Right atrium auricular region (tissue), 2 donors: Measurements from ENCODE around the gene C1orf116. TPM values are rescaled to one million over a fixed set of nuclear protein-coding genes. Genes with fewer than 3 reads are reported as not detected.

ENCODE experiments used
- DNase-seq: peaks from one replicate; pipeline ENCODE4 v3.0.0-alpha.2; 2019; ENCODE audit warnings: low spot score
- H3K27ac ChIP-seq, 2 donors: fragments of 200-600 bp; sonication (generic); 1 replicate in 1 of 2; 2 replicates in 1 of 2; pipeline ENCODE4 v1.5.1; 2016 to 2019
- H3K27me3 ChIP-seq, 2 donors: fragments of 200-600 bp; sonication (generic); one replicate each; pipeline versions ENCODE4 v1.5.1 to v1.6.0; 2017 to 2019
- H3K36me3 ChIP-seq: fragments of 200-600 bp; sonication (generic); one replicate; pipeline ENCODE4 v1.5.1; 2016
- H3K4me1 ChIP-seq, 2 donors: fragments of 200-600 bp; sonication (generic); one replicate each; pipeline versions ENCODE4 v1.5.1 to v1.6.0; 2017 to 2019
- H3K4me3 ChIP-seq, 2 donors: fragments of 200-600 bp; sonication (generic); 1 replicate in 1 of 2; 2 replicates in 1 of 2; pipeline ENCODE4 v1.5.1; 2017 to 2019; ENCODE audit warnings: mild to moderate bottlenecking in 1 of 2, moderate library complexity in 1 of 2
- H3K9me3 ChIP-seq, 2 donors: fragments of 200-600 bp; sonication (generic); one replicate each; pipeline ENCODE4 v1.5.1; 2019
- total RNA-seq, 2 donors: library from RNA; depleted of rRNA; stranded (reverse); fragments of >200 nt; gene quantifications; one replicate each; pipeline ENCODE4 v1.1.0, GENCODE V29; 2016
- TF ChIP-seq, protein P1 (sequence below), 2 donors: fragments of 200-600 bp; sonication (generic); IDR thresholded peaks; one replicate each; pipeline ENCODE4 v1.5.1; 2019; ENCODE audit warnings: antibody characterized with exemption in 2 of 2

Gene C1orf116
- total RNA-seq, 2 donors from 2014 or later: 0.07 to 0.35 TPM

DNA sequence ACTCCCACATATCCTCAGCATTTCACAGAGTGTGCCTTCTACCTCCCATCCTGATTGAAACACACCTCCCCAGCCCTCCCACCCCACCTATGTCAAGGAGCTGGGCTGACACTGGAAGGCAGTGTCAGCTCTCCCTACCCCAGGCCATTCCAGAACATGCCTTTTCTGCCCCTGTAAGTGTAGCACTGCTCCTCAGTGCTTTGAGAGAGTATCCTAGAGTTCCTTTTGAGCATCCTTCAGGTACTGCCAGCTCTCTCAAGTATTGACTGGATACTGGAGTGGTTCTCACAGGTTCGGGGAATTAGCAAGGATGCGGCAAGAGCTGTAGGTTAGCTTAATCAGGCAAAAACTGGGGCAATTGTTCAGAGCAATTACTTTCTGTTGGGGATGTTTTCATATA, 21.8 kb downstream of the C1orf116 start:
- H3K27ac ChIP-seq: no peak overlapping the region
- TF ChIP-seq, protein P1, sequence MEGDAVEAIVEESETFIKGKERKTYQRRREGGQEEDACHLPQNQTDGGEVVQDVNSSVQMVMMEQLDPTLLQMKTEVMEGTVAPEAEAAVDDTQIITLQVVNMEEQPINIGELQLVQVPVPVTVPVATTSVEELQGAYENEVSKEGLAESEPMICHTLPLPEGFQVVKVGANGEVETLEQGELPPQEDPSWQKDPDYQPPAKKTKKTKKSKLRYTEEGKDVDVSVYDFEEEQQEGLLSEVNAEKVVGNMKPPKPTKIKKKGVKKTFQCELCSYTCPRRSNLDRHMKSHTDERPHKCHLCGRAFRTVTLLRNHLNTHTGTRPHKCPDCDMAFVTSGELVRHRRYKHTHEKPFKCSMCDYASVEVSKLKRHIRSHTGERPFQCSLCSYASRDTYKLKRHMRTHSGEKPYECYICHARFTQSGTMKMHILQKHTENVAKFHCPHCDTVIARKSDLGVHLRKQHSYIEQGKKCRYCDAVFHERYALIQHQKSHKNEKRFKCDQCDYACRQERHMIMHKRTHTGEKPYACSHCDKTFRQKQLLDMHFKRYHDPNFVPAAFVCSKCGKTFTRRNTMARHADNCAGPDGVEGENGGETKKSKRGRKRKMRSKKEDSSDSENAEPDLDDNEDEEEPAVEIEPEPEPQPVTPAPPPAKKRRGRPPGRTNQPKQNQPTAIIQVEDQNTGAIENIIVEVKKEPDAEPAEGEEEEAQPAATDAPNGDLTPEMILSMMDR (IDR thresholded peaks at IDR 0.05): no peak
- H3K27me3 ChIP-seq: no peaks in the 10 kb centered on the region
- H3K36me3 ChIP-seq: no peaks in the 10 kb centered on the region
- H3K4me1 ChIP-seq: no peaks in the 10 kb centered on the region
- no peaks in the 10 kb centered on the region for H3K9me3 ChIP-seq
- no peak for DNase-seq
- H3K4me3 ChIP-seq: no peak overlapping the region

DNA sequence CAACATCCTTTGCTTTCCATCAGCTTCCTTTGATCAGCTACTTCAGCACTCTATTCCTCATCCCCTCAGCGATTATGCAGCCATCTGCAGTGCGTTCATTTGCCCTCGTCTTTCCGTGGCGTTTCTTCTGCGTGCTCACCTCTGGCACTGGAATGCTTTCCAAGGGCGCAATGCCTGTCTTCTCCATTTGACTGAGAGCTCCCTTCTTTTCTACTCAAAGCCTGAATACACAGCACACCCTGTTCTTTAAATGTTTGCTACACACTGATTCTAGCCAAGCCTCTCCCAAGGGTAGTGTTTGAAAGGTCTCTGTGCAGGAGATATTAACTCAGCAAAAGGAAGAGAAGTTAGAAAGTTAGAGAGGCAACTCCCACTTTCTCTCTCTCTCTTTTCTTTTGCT, 22.6 kb downstream of the C1orf116 start:
- H3K4me1 ChIP-seq: no peaks in the 10 kb centered on the region
- H3K27me3 ChIP-seq: no peaks in the 10 kb centered on the region
- H3K4me3 ChIP-seq: no peak overlapping the region
- TF ChIP-seq, protein P1 (IDR thresholded peaks at IDR 0.05): no peak
- H3K27ac ChIP-seq: no peak overlapping the region
- DNase-seq: no peak
- no peaks in the 10 kb centered on the region for H3K9me3 ChIP-seq
- no peaks in the 10 kb centered on the region for H3K36me3 ChIP-seq

DNA sequence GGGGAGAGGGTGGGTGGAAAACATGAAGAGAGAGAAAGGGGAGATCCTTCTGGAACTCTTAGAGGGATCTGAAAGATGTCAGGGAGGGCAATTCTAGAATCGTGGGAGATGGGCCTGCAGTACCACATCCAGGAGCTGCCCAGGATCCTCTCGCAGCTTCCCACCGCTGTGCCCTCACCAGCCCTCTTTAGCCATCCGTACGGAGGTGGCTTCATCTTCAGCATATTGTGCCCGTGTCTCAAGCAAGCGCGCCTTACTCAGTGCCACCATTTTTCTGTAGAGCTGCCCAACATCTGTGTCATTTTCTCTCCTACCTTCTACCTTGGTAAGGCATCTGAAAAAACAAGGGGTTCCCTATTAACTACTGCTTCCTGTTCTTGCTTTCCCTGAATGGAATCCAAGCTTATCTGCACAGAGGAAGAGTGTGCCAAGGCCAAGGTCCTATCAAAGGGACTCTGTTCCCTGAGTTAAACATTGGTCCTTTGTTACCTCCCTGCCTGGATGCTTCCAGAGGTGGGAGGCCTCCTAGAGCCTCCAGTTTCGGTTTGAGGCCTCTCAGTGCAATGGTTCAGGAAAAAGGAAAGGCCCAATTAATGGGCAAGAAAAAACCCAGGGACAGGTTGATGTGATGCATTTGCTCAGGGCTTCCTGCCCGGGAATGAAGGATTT, 23.2 kb downstream of the C1orf116 start:
- Histone ChIP-seq H3K9me3 (no peaks in the 10 kb centered on the region), H3K4me1 (no peaks in the 10 kb centered on the region), H3K36me3 (no peaks in the 10 kb centered on the region), H3K4me3 (no peak overlapping the region), H3K27ac (no peak overlapping the region), H3K27me3 (no peaks in the 10 kb centered on the region)
- no peak for DNase-seq
- TF ChIP-seq, protein P1 (IDR thresholded peaks at IDR 0.05): no peak

DNA sequence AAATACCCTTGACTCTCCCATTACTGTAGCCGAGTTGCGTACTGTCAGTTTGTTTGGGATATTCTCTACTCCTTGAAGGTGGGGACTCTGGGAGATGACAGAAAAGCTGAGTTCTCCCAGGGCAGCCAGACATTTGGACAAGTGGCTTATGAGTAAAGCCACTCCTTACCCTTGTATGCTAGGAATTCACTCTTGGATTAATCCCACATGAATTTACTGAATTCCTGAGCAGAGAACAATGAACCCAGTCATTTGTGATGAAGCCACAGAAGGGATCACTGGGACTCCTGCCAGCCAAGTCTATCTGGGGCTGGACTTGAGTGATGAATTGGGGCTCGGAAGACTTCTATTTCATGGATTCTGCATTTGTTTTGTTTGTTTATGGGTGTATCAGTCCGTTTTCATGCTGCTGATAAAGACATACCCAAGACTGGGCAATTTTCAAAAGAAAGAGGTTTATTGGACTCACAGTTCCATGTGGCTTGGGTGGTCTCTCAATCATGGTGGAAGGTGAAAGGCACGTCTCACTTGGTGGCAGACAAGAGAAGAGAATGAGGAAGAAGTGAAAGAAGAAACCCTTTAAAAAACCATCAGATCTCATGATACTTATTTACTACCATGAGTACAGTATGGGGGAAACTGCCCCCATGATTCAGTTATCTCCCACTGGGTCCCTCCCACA, 25.1 kb downstream of the C1orf116 start:
- no peak for DNase-seq
- H3K4me1 ChIP-seq: no peaks in the 10 kb centered on the region
- H3K4me3 ChIP-seq: no peak overlapping the region
- TF ChIP-seq, protein P1 (IDR thresholded peaks at IDR 0.05): no peak
- no peak overlapping the region for H3K27ac ChIP-seq
- H3K27me3 ChIP-seq: no peaks in the 10 kb centered on the region
- no peaks in the 10 kb centered on the region for H3K9me3 ChIP-seq
- no peaks in the 10 kb centered on the region for H3K36me3 ChIP-seq

DNA sequence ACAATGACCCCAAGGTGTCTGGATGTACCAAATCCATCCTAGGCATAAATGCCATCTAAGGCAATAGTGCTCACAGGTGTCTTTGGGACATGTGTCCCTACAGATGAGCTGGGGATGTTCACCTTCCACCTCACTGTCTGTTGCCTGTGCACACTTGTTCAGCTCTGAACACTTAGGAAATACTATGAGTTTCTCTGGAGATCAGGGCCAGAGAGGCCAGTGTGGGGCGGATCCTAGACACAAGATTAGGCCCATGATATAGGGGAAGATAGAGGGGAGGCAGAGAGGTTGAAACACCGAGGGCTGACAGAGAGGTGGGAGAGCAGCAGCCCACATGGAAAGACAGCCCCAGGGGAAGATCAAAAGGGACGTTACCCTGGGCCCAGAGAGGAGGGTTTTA, 25.6 kb downstream of the C1orf116 start:
- Histone ChIP-seq H3K9me3 (no peaks in the 10 kb centered on the region), H3K4me3 (no peak overlapping the region), H3K27me3 (no peaks in the 10 kb centered on the region), H3K36me3 (no peaks in the 10 kb centered on the region), H3K27ac (no peak overlapping the region), H3K4me1 (no peaks in the 10 kb centered on the region)
- DNase-seq: no peak
- TF ChIP-seq, protein P1 (IDR thresholded peaks at IDR 0.05): no peak
